HG03457 (cell line): Measurements from ENCODE around the gene SCLY.
"Not testable (repeated sequence)": the region's sequence is repeated elsewhere in the genome, so short reads cannot be mapped to it uniquely, and the experiment has no call there.

ENCODE experiments used
- ATAC-seq: cut with Tn5 transposase; IDR thresholded peaks from one replicate; pipeline ENCODE4 v1.9.1; 2021; ENCODE audit warnings: moderate number of reproducible peaks; ENCODE audit not compliant: unreplicated experiment

Gene SCLY

DNA sequence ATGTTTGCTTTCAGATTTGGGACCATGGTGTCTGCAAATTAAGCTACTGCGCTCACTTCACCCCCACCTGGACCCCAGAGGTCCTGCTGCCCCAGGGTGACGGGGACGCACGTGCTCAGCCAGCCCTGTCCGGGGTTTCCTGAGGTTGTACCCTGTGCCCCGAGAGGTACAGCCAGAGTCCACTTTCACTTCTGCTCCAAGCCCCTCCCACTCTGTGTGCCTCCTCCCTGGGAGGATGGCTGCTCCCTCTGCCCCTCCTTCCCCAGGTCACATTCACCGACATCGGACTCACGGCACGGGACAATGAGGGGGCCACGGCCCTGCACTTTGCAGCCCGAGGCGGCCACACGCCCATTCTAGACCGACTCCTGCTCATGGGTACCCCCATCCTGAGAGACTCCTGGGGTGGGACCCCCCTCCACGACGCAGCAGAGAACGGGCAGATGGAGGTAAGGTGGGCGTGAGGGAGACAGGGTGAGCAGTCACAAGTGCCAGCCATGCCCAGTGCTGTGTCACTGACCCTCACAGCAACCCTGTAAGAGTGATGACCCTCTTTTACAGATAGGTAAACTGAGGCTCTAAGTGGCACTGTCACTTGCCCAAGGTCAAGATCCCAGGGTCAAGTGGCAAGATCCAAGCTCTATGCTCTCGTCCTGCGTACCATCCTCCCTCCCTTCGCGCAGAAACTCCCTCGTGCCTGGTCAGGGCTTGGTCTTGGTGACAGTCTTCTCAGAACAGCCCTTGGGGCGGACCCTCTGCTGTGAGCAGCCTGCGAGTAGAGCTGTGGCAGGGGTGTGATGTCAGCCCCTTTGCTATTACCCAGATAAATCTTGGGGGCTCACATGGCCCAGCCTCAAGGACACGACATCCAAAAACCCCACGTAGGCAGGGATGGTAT lies 47.0 kb downstream of the SCLY start:
- ATAC-seq, result peak; percentile 66

DNA sequence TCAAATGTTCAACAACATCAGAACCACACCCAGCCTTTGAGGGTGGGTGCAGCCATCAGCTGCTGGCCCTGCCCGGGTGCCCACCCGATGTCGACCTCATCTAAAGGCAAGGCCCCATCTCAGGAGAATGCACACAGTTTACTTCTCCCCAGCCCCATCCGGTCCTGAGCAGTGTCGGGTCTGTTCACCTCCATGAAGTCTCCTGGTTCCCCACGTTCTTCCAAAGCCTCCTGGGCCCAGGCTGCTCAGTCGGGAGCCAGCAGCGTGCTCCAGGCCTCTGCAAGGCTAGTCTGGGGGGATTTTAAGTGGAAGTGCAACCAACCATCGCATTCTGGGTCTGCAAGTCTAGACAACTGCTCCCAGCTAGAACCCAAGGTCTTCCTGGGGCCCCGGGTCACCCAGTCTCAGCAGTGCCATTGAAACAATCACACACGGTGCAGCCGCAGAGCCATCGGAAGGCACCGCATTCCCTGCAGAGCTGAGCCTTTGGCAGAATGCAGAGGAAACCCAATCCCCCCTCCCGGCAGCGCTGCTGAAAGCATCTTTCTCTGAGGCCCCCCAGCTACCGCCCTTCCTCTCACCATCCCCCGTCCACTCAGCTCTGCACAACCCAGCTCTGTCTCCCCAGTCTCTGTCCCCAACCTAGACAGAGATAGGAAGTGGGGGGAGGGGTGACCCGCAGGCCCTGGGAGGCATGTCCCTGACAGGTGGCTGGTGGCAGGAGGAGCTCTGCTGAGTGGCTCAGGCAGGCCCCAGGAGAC lies 47.8 kb downstream of the SCLY start:
- ATAC-seq, result no peak

- no peak for ATAC-seq
Observed at GRCh38 chr2:238113611-238114010, 52.8 kb downstream of the SCLY start.

GRCh38 chr2:238114331-238114841 lies 53.6 kb downstream of the SCLY start:
- no peak for ATAC-seq

DNA sequence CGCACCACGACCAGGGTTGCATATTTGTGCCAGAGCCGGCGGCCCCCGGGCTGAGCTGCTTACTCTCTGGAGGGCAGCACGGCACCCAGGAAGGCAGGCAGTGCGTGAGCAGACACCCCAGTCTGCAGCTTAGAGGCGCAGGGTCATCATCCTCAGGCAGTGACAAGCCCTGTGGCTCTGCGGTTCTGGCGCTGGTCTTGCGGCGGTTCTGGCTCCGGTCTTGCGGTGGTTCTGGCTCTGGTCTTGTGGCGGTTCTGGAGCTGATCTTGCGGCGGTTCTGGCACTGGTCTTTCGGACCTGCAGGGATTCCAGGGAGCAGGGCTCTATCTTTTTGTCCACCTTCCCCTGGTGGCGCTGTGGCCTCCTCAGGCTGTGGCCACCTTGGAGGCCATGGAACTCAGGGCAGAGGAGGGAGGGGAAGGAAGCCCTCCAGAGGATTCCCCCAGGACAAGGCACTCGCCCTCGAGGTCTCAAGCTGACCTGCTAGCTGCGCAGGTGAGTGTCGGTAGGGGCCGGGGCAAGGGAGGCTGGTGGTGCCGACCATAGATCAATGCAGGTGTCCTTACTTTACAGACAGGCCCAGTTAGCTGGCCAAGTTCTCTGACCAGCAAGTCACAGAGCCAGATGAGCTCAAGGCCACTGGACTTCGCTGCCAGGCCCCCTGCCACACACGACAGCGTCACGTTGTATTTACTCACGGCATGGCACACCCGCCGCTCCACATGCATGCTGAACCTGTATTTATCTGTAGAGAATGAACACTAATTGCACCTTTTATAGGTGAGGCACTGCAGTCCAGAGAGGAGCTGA lies 54.3 kb downstream of the SCLY start:
- ATAC-seq, result no peak

DNA sequence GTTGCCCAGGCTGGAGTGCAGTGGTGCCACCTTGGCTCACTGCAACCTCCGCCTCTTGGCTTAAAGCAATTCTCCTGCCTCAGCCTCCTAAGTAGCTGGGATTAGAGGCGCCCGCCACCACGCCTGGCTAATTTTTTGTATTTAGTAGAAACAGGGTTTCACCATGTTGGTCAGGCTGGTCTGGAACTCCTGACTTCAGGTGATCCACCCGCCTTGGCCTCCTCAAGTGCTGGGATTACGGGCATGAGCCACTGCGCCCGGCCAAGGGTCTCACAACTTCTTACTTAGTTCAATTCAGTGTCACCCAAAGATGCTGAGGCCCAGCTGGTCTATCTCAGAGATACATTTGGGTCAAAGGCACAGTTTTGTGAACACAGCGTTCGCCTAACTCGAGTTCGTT lies 54.9 kb downstream of the SCLY start:
- ATAC-seq, result not testable (repeated sequence)

DNA sequence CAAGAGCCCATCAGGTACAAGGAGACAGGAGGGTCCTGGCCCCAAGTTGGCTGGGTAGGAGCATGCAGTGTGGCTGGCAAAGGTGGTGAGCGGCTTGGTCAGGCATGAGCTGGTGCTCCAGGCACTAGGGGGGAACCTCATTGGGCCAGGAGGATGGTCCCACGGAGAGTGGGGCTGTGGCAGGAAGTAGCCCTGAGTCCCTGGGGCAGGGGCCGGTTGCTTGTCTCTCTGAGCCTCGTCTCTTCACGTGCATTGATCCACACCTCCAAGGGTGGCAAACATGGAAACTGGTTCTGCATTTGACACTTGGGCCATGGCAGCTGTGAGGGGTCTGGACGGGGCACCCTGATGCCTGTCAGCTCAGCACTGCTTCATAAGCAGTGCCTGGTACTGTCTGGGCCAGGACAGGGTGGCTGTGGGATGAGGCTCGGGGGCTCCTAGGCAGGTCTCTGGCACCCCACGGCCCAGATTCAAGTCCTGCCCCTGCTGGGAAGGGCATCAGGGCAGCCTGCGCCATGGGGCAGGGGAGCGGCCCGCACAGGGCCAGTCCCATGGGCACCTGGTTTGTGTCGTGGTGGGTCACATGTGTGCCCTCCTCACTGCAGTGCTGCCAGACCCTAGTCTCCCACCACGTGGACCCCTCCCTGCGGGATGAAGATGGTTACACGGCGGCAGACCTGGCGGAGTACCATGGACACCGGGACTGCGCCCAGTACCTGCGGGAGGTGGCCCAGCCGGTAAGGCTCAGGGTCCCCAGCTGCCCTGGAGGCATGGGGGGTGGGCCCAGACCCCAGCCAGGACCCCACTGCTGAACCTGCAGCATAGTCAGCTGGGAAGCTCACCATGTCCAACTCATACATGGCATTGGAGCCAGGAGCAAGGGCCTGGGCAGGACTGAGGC lies 55.7 kb downstream of the SCLY start:
- no peak for ATAC-seq

GRCh38 chr2:238117199-238118154 lies 56.7 kb downstream of the SCLY start:
- ATAC-seq, result no peak

GRCh38 chr2:238119756-238120462 lies 59.1 kb downstream of the SCLY start:
- ATAC-seq, result no peak

DNA sequence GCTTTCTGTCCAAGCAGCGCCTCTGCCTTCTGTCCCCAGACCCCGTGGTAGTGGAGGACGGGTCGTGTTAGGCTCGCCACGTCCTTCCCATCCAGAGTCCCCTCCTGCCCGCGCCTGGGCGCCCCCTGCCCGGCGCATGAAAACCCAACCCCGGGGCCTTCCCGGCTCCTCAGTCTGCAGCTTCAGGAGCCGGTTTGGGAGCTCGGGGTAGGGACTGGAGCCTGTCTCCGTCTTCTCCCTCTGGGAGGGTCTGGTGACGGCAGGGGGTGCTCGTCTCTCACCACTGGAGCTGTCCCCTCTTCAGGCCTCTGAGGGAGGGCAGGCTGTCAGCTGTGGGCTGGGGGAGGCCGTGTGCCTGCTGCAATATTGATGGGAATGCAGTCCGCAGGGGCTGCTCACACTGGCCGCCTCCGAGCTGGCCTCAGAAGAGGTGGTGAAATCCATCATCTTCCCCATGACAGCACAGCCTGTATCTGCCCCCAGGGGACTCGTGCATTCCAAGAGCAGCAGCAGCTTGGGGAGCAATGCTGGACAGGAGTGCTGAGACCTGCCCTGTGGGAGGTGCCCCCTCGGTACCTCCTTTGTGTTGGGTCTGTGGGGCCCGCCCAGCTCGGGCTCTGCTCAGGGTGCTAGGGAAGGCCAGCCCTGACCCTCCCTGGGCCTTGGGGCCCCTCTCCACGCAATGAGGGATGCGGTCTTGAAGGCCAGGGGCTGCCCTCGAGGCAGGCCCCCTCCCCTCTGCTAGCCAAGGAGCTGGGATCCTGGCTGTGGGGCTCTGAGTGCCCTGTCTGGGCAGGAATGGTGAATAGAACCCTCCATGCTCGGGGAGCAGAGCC lies 59.9 kb downstream of the SCLY start:
- no peak for ATAC-seq

- no peak for ATAC-seq
Observed at GRCh38 chr2:238121511-238122286, 60.9 kb downstream of the SCLY start.

GRCh38 chr2:238122287-238123217 lies 61.8 kb downstream of the SCLY start:
- no peak for ATAC-seq

DNA sequence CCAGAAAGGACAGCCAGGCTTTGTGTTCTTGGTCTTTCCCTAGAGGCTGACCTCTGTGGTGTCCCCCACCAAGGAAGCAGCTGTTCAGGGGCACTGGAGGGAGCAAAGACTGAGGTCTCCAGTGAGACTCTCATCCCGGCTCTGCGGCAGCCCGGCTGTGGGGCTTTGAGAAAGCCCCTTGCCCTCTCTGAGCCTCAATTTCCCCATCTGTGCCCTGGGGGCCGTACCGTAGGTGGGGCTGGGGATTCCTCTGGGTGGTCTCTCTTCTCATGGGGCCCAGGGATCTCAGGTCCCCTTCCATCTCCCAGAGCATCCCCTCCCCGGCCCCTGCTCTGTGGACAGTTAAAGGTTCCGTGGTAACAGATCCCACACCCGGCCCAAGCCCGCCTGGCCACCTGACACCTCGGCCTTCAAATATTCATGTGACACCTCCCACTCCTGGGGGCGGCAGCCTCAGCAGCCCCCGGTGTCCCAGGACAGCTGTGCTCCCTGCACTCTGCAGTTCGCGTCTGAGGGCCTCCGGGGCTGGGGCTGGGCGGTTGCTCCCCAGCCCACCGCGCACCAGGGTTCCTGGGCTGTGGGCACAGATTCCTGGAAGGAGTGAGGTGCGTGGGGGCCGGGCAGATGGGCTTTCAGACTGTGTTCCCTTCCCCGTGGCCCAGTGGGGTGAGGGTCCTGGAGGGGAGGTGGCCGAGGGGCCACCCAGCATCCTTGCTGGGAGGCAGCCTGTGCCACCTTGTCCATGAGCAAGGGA lies 62.6 kb downstream of the SCLY start:
- ATAC-seq, result no peak

- ATAC-seq, result no peak
Observed at GRCh38 chr2:238123991-238124470, 63.2 kb downstream of the SCLY start.
